Mesendoderm (in vitro differentiated cells): ENCODE data around the gene NEDD4L.

Source experiments
- DNase-seq: peaks from one replicate; pipeline ENCODE4 v3.0.0; 2013
- H2AK5ac ChIP-seq: 2 replicates; pipeline ENCODE4 v1.6.1; 2013; ENCODE audit warnings: low read length, inconsistent platforms
- H2BK120ac ChIP-seq: 2 replicates; pipeline ENCODE4 v1.6.1; 2013; ENCODE audit warnings: low read depth, mild to moderate bottlenecking, low read length, moderate library complexity, mixed read lengths
- H2BK15ac ChIP-seq: replicated peaks from 2 replicates; pipeline ENCODE4 v1.6.1; 2013; ENCODE audit warnings: low read depth, mild to moderate bottlenecking, moderate library complexity
- H2BK5ac ChIP-seq: 2 replicates; pipeline ENCODE4 v1.6.1; 2013; ENCODE audit warnings: low read length, inconsistent platforms
- H3K18ac ChIP-seq: 2 replicates; pipeline ENCODE4 v1.6.1; 2013; ENCODE audit warnings: mild to moderate bottlenecking, low read length, mixed read lengths
- H3K23ac ChIP-seq: one replicate; pipeline ENCODE4 v1.6.1; 2013; ENCODE audit warnings: low read length
- H3K27ac ChIP-seq: 2 replicates; pipeline ENCODE4 v1.5.1; 2013; ENCODE audit warnings: low read depth, mild to moderate bottlenecking, inconsistent platforms, low read length, moderate library complexity
- H3K27me3 ChIP-seq: 2 replicates; pipeline ENCODE4 v1.6.1; 2013; ENCODE audit warnings: low read length, control low read depth, mild to moderate bottlenecking, inconsistent platforms; ENCODE audit not compliant: insufficient read depth, poor library complexity
- H3K36me3 ChIP-seq: 2 replicates; pipeline ENCODE4 v1.6.1; 2013; ENCODE audit warnings: low read length, inconsistent platforms; ENCODE audit not compliant: control insufficient read depth, insufficient read depth
- H3K4ac ChIP-seq: one replicate; pipeline ENCODE4 v1.6.1; 2013; ENCODE audit warnings: low read depth, mild to moderate bottlenecking, low read length, moderate library complexity
- H3K4me1 ChIP-seq: 2 replicates; pipeline ENCODE4 v1.6.1; 2013; ENCODE audit warnings: low read depth, low read length, inconsistent platforms; ENCODE audit not compliant: control insufficient read depth
- H3K4me2 ChIP-seq: 2 replicates; pipeline ENCODE4 v1.6.1; 2013; ENCODE audit warnings: low read length
- H3K4me3 ChIP-seq: 2 replicates; pipeline ENCODE4 v1.5.1; 2013; ENCODE audit warnings: mild to moderate bottlenecking, low read length
- H3K56ac ChIP-seq: one replicate; pipeline ENCODE4 v1.6.1; 2013; ENCODE audit warnings: low read length
- H3K79me1 ChIP-seq: 2 replicates; pipeline ENCODE4 v1.6.1; 2013; ENCODE audit warnings: low read length, inconsistent platforms
- H3K79me2 ChIP-seq: 2 replicates; pipeline ENCODE4 v1.6.1; 2013; ENCODE audit warnings: mild to moderate bottlenecking, low read length; ENCODE audit not compliant: control insufficient read depth, insufficient read depth
- H3K9ac ChIP-seq: 2 replicates; pipeline ENCODE4 v1.6.1; 2013; ENCODE audit warnings: low read length, inconsistent platforms
- H4K5ac ChIP-seq: one replicate; pipeline ENCODE4 v1.6.1; 2013; ENCODE audit warnings: low read length
- H4K8ac ChIP-seq: one replicate; pipeline ENCODE4 v1.6.1; 2013; ENCODE audit warnings: low read depth, mild to moderate bottlenecking, control low read depth, low read length, moderate library complexity
- WGBS: extraction: QIAGEN DNeasy Blood & Tissue Kit; methylation state at CpG from one replicate; pipeline ENCODE4 v1.1.7; 2013; ENCODE audit warnings: low lambda C conversion rate, missing lambda C conversion rate; ENCODE audit not compliant: insufficient coverage; ENCODE audit errors: extremely low coverage; 5-methylcytosine and 5-hydroxymethylcytosine counted together

The NEDD4L gene

GRCh38 chr18:58348517-58348916 is 304.5 kb downstream of the NEDD4L start:
- H3K23ac ChIP-seq: no peak overlapping the region
- no CpG with 5 or more reads among the region's 4 CpGs for WGBS

GRCh38 chr18:58348951-58349350 is 304.9 kb downstream of the NEDD4L start:
- no peak overlapping the region for H2BK15ac ChIP-seq
- H3K4me3 ChIP-seq: no peak overlapping the region
- H2BK5ac ChIP-seq: no peak overlapping the region
- H3K79me1 ChIP-seq: no peaks in the 10 kb centered on the region
- no peaks in the 10 kb centered on the region for H3K79me2 ChIP-seq
- no peak overlapping the region for H3K4ac ChIP-seq
- no peak overlapping the region for H2AK5ac ChIP-seq
- H3K4me2 ChIP-seq: no peak overlapping the region
- H4K8ac ChIP-seq: no peak overlapping the region
- no peak overlapping the region for H3K9ac ChIP-seq
- no peak overlapping the region for H3K27ac ChIP-seq
- no peak overlapping the region for H3K56ac ChIP-seq
- no peaks in the 10 kb centered on the region for H3K27me3 ChIP-seq
- no peaks in the 10 kb centered on the region for H3K36me3 ChIP-seq
- H3K23ac ChIP-seq: no peak overlapping the region
- DNase-seq: no peak
- H3K18ac ChIP-seq: no peak overlapping the region
- H2BK120ac ChIP-seq: no peak overlapping the region
- H3K4me1 ChIP-seq: no peaks in the 10 kb centered on the region
- H4K5ac ChIP-seq: no peak overlapping the region
- no CpG with 5 or more reads among the region's 7 CpGs for WGBS

More at GRCh38 chr18:58348517-58348916, 304.5 kb downstream of the NEDD4L start:
- no peak overlapping the region for H3K4ac ChIP-seq
- H3K56ac ChIP-seq: no peak overlapping the region
- H3K79me2 ChIP-seq: no peaks in the 10 kb centered on the region
- no peak overlapping the region for H2BK120ac ChIP-seq
- H3K18ac ChIP-seq: no peak overlapping the region
- H3K79me1 ChIP-seq: no peaks in the 10 kb centered on the region
- no peak overlapping the region for H2BK5ac ChIP-seq
- DNase-seq: no peak
- no peaks in the 10 kb centered on the region for H3K27me3 ChIP-seq
- H3K4me2 ChIP-seq: no peak overlapping the region
- H3K9ac ChIP-seq: no peak overlapping the region
- no peaks in the 10 kb centered on the region for H3K4me1 ChIP-seq
- H3K36me3 ChIP-seq: no peaks in the 10 kb centered on the region
- no peak overlapping the region for H2BK15ac ChIP-seq
- H2AK5ac ChIP-seq: no peak overlapping the region
- H4K5ac ChIP-seq: no peak overlapping the region
- no peak overlapping the region for H3K4me3 ChIP-seq
- no peak overlapping the region for H3K27ac ChIP-seq
- no peak overlapping the region for H4K8ac ChIP-seq

GRCh38 chr18:58349650-58350049 is 305.6 kb downstream of the NEDD4L start:
- Histone ChIP-seq H3K4ac (no peak overlapping the region), H3K23ac (no peak overlapping the region), H3K79me1 (no peaks in the 10 kb centered on the region), H3K9ac (no peak overlapping the region), H3K36me3 (no peaks in the 10 kb centered on the region), H3K4me2 (no peak overlapping the region), H2BK15ac (no peak overlapping the region), H4K5ac (no peak overlapping the region), H3K27ac (no peak overlapping the region), H4K8ac (no peak overlapping the region), H3K56ac (no peak overlapping the region), H3K18ac (no peak overlapping the region), H3K27me3 (no peaks in the 10 kb centered on the region), H3K79me2 (no peaks in the 10 kb centered on the region), H2BK120ac (no peak overlapping the region), H2BK5ac (no peak overlapping the region), H2AK5ac (no peak overlapping the region), H3K4me1 (no peaks in the 10 kb centered on the region), H3K4me3 (no peak overlapping the region)
- WGBS: no CpG with 5 or more reads among the region's 2 CpGs
- DNase-seq: no peak

- no peak overlapping the region for H3K56ac ChIP-seq
- H3K36me3 ChIP-seq: no peaks in the 10 kb centered on the region
- H2BK15ac ChIP-seq: no peak overlapping the region
- no peak overlapping the region for H4K5ac ChIP-seq
- no peak overlapping the region for H3K27ac ChIP-seq
- no peaks in the 10 kb centered on the region for H3K79me1 ChIP-seq
- no peak overlapping the region for H2BK120ac ChIP-seq
- H2AK5ac ChIP-seq: no peak overlapping the region
- H3K4me1 ChIP-seq: no peaks in the 10 kb centered on the region
- WGBS: no CpG with 5 or more reads among the region's 5 CpGs
- no peak overlapping the region for H3K23ac ChIP-seq
- H3K9ac ChIP-seq: no peak overlapping the region
- no peak overlapping the region for H3K18ac ChIP-seq
- no peak overlapping the region for H3K4me3 ChIP-seq
- H3K79me2 ChIP-seq: no peaks in the 10 kb centered on the region
- no peak overlapping the region for H3K4ac ChIP-seq
- H4K8ac ChIP-seq: no peak overlapping the region
- DNase-seq: no peak
- H3K4me2 ChIP-seq: no peak overlapping the region
- H3K27me3 ChIP-seq: no peaks in the 10 kb centered on the region
- H2BK5ac ChIP-seq: no peak overlapping the region
These were observed 306.5 kb downstream of the NEDD4L start for GRCh38 chr18:58350526-58350925.

- Histone ChIP-seq H3K4ac (no peak overlapping the region), H3K27ac (no peak overlapping the region), H3K56ac (no peak overlapping the region), H3K36me3 (no peaks in the 10 kb centered on the region), H3K4me1 (no peaks in the 10 kb centered on the region), H3K79me2 (no peaks in the 10 kb centered on the region), H2BK120ac (no peak overlapping the region), H3K23ac (no peak overlapping the region), H4K8ac (no peak overlapping the region), H3K79me1 (no peaks in the 10 kb centered on the region), H2BK15ac (no peak overlapping the region), H3K18ac (no peak overlapping the region), H3K27me3 (no peaks in the 10 kb centered on the region), H3K4me2 (no peak overlapping the region), H4K5ac (no peak overlapping the region), H2AK5ac (no peak overlapping the region), H3K9ac (no peak overlapping the region), H3K4me3 (no peak overlapping the region), H2BK5ac (no peak overlapping the region)
- no peak for DNase-seq
- WGBS: no CpG with 5 or more reads among the region's 3 CpGs
These were observed 307.8 kb downstream of the NEDD4L start for GRCh38 chr18:58351776-58352175.

- Histone ChIP-seq H2BK120ac (no peak overlapping the region), H3K18ac (no peak overlapping the region), H3K79me2 (no peaks in the 10 kb centered on the region), H3K27me3 (no peaks in the 10 kb centered on the region), H3K27ac (no peak overlapping the region), H3K4me2 (no peak overlapping the region), H4K8ac (no peak overlapping the region), H2BK15ac (no peak overlapping the region), H3K36me3 (no peaks in the 10 kb centered on the region), H3K4me1 (no peaks in the 10 kb centered on the region), H3K4ac (no peak overlapping the region), H3K56ac (no peak overlapping the region), H3K9ac (no peak overlapping the region), H3K79me1 (no peaks in the 10 kb centered on the region), H2BK5ac (no peak overlapping the region), H2AK5ac (no peak overlapping the region), H4K5ac (no peak overlapping the region), H3K23ac (no peak overlapping the region), H3K4me3 (no peak overlapping the region)
- WGBS: no CpG with 5 or more reads among the region's 4 CpGs
- DNase-seq: peak; percentile 11
These were observed 309.6 kb downstream of the NEDD4L start for GRCh38 chr18:58353581-58353980.
